DND-41 (cell line): ENCODE data around the gene ATXN7L1.

Experiments used
- ATAC-seq: fragments of 200-7000 bp; cut with Tn5 transposase; 3 replicates; pipeline ENCODE4 v1.9.1; 2021; ENCODE audit warnings: low read depth; ENCODE audit not compliant: insufficient read depth
- DNase-seq: peaks from one replicate; pipeline ENCODE4 v3.0.0-alpha.2; 2020
- H2AFZ ChIP-seq: 2 replicates; pipeline ENCODE4 v1.6.0; 2012; ENCODE audit warnings: low read depth, low read length
- H3K27ac ChIP-seq: 2 replicates; pipeline ENCODE4 v1.5.1; 2012; ENCODE audit warnings: low read length, inconsistent platforms
- H3K27me3 ChIP-seq: fragments of 200-600 bp; sonication (generic); 2 replicates; pipeline ENCODE4 v1.6.0; 2012; ENCODE audit warnings: low read length, mild to moderate bottlenecking, inconsistent platforms; ENCODE audit not compliant: insufficient read depth, poor library complexity
- H3K36me3 ChIP-seq: 2 replicates; pipeline ENCODE4 v1.5.1; 2012; ENCODE audit warnings: low read length, inconsistent platforms; ENCODE audit not compliant: insufficient read depth
- H3K4me1 ChIP-seq: 2 replicates; pipeline ENCODE4 v1.5.1; 2012; ENCODE audit warnings: mild to moderate bottlenecking, low read length; ENCODE audit not compliant: insufficient read depth
- H3K4me2 ChIP-seq: 2 replicates; pipeline ENCODE4 v1.6.0; 2012; ENCODE audit warnings: mild to moderate bottlenecking, moderate library complexity, low read length, inconsistent platforms; ENCODE audit not compliant: insufficient read depth
- H3K4me3 ChIP-seq, 2 experiments: fragments of 200-600 bp in 1 of 2; shearing (Covaris generic) in 1 of 2; 2 replicates each; pipeline ENCODE4 v1.5.1; 2012 to 2016; ENCODE audit warnings: inconsistent platforms in 2 of 2, low read length in 2 of 2, mild to moderate bottlenecking in 2 of 2, low read depth in 1 of 2, moderate library complexity in 1 of 2
- H3K79me2 ChIP-seq: 2 replicates; pipeline ENCODE4 v1.6.0; 2012; ENCODE audit warnings: low read length, inconsistent platforms; ENCODE audit not compliant: insufficient read depth
- H3K9ac ChIP-seq: 2 replicates; pipeline ENCODE4 v1.6.0; 2012; ENCODE audit warnings: low read depth, mild to moderate bottlenecking, inconsistent platforms, low read length, moderate library complexity
- H3K9me3 ChIP-seq: 2 replicates; pipeline ENCODE4 v1.5.1; 2012; ENCODE audit warnings: low read length, moderate library complexity, mild to moderate bottlenecking, inconsistent platforms; ENCODE audit not compliant: insufficient read depth, severe bottlenecking
- H4K20me1 ChIP-seq: 2 replicates; pipeline ENCODE4 v1.6.0; 2012; ENCODE audit warnings: low read length; ENCODE audit not compliant: insufficient read depth
- EZH2 ChIP-seq: IDR thresholded peaks from 3 replicates; pipeline ENCODE4 v1.6.1; 2012; ENCODE audit warnings: borderline replicate concordance, low read depth, mild to moderate bottlenecking, moderate library complexity, low read length, inconsistent platforms; ENCODE audit not compliant: severe bottlenecking
- TF ChIP-seq, protein P1 (sequence below): IDR thresholded peaks from 2 replicates; pipeline ENCODE4 v1.5.1; 2012; ENCODE audit warnings: borderline replicate concordance, low read length, moderate library complexity, mild to moderate bottlenecking; ENCODE audit not compliant: poor library complexity, severe bottlenecking; ENCODE audit errors: extremely low read depth

Gene ATXN7L1

GRCh38 chr7:105673367-105674084, 202.9 kb downstream of the ATXN7L1 start:
- peak; percentile 64 for DNase-seq
- H4K20me1 ChIP-seq: 0 out of 2 replicates have a peak, but pooled peaks cover 3% of the 10 kb centered on the region
- no peak for TF ChIP-seq EZH2
- TF ChIP-seq, protein P1, sequence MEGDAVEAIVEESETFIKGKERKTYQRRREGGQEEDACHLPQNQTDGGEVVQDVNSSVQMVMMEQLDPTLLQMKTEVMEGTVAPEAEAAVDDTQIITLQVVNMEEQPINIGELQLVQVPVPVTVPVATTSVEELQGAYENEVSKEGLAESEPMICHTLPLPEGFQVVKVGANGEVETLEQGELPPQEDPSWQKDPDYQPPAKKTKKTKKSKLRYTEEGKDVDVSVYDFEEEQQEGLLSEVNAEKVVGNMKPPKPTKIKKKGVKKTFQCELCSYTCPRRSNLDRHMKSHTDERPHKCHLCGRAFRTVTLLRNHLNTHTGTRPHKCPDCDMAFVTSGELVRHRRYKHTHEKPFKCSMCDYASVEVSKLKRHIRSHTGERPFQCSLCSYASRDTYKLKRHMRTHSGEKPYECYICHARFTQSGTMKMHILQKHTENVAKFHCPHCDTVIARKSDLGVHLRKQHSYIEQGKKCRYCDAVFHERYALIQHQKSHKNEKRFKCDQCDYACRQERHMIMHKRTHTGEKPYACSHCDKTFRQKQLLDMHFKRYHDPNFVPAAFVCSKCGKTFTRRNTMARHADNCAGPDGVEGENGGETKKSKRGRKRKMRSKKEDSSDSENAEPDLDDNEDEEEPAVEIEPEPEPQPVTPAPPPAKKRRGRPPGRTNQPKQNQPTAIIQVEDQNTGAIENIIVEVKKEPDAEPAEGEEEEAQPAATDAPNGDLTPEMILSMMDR: no peak
- no peaks in the 10 kb centered on the region; the same call in 1 of the 2 replicates for H3K36me3 ChIP-seq
- ATAC-seq: peak; percentile 26
- H3K9me3 ChIP-seq: no peaks in the 10 kb centered on the region
- H3K4me3 ChIP-seq: no peak overlapping the region
- peak overlapping the region; percentile 77 for H3K27ac ChIP-seq
- H3K79me2 ChIP-seq: peaks cover 45% of the 10 kb centered on the region
- H3K27me3 ChIP-seq: no peaks in the 10 kb centered on the region
- no peak overlapping the region for H2AFZ ChIP-seq
- peak overlapping the region; percentile 15; the same call in 1 of the 2 replicates for H3K9ac ChIP-seq
- H3K4me2 ChIP-seq: peak overlapping the region; percentile 14; the same call in 1 of the 2 replicates
- H3K4me1 ChIP-seq: peaks cover 65% of the 10 kb centered on the region

GRCh38 chr7:105672801-105673200, 203.6 kb downstream of the ATXN7L1 start:
- H3K27ac ChIP-seq: peak overlapping the region; percentile 77
- peak; percentile 5; the same call in 1 of the 3 replicates for ATAC-seq

DNA sequence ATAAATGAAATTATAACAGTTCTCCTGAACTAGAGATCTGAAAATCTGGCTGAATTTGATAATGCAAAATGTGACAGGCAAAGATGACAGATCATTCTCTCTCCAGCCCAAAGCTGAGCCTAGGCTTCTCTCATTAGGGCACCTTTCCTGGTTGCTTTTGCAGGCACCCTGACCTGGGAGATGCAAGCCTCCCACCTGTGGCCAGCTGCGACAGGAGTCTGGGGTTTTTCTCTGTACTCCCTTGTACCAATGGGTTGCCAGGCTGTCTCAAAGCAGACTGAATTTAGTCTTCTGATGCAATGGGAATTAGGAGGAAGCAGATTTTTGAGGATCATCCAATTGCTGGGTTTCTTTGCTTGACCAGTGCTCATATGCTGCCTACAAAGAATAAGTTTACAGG, 210.1 kb downstream of the ATXN7L1 start:
- Histone ChIP-seq H3K4me1 (no peaks in the 10 kb centered on the region), H3K9ac (no peak overlapping the region), H4K20me1 (peaks cover 13% of the 10 kb centered on the region; the same call in 1 of the 2 replicates), H3K4me2 (no peak overlapping the region), H3K27me3 (no peaks in the 10 kb centered on the region), H3K36me3 (peaks cover 40% of the 10 kb centered on the region), H3K9me3 (no peaks in the 10 kb centered on the region), H3K27ac (no peak overlapping the region), H2AFZ (no peak overlapping the region), H3K79me2 (peaks cover 11% of the 10 kb centered on the region), H3K4me3 (no peak overlapping the region)
- TF ChIP-seq, protein P1: no peak
- TF ChIP-seq EZH2: no peak
- DNase-seq (no peak), ATAC-seq (no peak)

More at GRCh38 chr7:105672801-105673200, 203.6 kb downstream of the ATXN7L1 start:
- Histone ChIP-seq H3K79me2 (peaks cover 41% of the 10 kb centered on the region), H3K4me3 (no peak overlapping the region), H3K9me3 (no peaks in the 10 kb centered on the region), H4K20me1 (0 out of 2 replicates have a peak, but pooled peaks cover 3% of the 10 kb centered on the region), H3K9ac (no peak overlapping the region), H3K4me1 (peaks cover 57% of the 10 kb centered on the region), H3K36me3 (no peaks in the 10 kb centered on the region), H3K27me3 (no peaks in the 10 kb centered on the region), H2AFZ (no peak overlapping the region), H3K4me2 (no peak overlapping the region)
- TF ChIP-seq EZH2: no peak
- TF ChIP-seq, protein P1: no peak
- peak; percentile 54 for DNase-seq
